Measurements from ENCODE around the gene NEGR1. TPM values are rescaled to one million over a fixed set of nuclear protein-coding genes. Genes with fewer than 3 reads are reported as not detected.
A peak's percentile ranks its signal among the peaks of the same experiment; 100 is the strongest.

Gene NEGR1
- total RNA-seq, 1 donor from 2014 or later: 0.26 TPM

DNA sequence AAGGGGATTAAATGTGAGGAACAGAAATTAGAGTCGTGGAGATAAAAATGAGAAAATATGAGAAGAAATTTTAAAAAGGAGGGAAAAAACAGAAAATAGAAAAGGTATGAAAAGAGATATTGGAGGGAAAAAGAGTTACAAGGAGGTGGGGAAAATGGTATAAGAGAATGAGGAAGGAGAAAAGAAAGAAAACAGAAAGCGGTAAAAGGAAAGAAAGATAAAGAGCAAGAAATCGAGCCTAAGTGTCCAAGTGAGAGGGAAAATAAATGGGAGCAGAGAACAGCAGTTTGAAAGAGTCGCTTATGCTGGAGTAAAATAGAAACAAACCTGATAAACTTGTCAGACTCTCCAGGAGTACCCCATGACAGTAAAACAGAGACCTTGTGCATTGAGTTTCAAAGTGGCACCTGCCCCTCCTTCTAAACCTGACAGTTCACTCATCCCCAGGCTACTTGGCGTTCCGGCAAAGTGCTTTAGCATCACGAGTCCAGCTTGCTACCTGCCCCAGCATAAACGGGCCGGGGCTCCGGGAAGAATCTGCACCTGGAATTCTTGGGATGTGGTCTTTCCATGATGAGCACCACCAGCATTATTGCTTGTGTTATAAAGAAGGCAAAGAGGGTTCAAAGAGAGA lies 585 bp downstream of the NEGR1 start:
- DNase-seq (ENCODE audit: low read depth) (no peak), FAIRE-seq (no peak)
- Histone ChIP-seq H3K4me3 (ENCODE audit: low read depth, low read length) (peak overlapping the region; percentile 19), H3K27me3 (ENCODE audit: control insufficient read depth, insufficient read depth, low read length) (peaks cover 5% of the 10 kb centered on the region), H3K36me3 (ENCODE audit: control insufficient read depth, insufficient read depth, low read length) (no peaks in the 10 kb centered on the region)
- TF ChIP-seq, protein P1, sequence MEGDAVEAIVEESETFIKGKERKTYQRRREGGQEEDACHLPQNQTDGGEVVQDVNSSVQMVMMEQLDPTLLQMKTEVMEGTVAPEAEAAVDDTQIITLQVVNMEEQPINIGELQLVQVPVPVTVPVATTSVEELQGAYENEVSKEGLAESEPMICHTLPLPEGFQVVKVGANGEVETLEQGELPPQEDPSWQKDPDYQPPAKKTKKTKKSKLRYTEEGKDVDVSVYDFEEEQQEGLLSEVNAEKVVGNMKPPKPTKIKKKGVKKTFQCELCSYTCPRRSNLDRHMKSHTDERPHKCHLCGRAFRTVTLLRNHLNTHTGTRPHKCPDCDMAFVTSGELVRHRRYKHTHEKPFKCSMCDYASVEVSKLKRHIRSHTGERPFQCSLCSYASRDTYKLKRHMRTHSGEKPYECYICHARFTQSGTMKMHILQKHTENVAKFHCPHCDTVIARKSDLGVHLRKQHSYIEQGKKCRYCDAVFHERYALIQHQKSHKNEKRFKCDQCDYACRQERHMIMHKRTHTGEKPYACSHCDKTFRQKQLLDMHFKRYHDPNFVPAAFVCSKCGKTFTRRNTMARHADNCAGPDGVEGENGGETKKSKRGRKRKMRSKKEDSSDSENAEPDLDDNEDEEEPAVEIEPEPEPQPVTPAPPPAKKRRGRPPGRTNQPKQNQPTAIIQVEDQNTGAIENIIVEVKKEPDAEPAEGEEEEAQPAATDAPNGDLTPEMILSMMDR (IDR thresholded peaks at IDR 0.05; ENCODE audit: insufficient read depth, low read length, severe bottlenecking): no peak

DNA sequence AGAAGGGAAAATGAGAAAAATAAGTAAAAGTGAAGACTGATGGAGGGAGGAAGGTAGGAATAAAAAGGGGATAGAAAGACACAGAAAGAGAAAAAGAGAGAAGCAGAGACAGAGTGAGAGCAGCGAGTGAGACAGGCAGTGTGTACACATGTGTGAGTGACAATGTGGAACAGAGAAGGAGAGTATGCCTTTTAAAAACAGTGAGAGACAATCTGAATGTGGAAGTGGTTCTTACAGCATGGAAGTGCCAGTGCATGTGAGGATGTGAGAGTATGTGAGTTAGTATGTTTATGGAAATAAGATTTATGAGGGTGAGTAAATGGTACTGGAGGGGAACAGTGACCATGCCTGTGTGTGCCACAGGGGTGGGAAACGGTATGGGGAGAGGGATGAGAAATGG lies 1.2 kb downstream of the NEGR1 start:
- TF ChIP-seq, protein P1 (IDR thresholded peaks at IDR 0.05; ENCODE audit: insufficient read depth, low read length, severe bottlenecking): no peak
- FAIRE-seq (no peak), DNase-seq (ENCODE audit: low read depth) (no peak)
- Histone ChIP-seq H3K4me3 (ENCODE audit: low read depth, low read length) (no peak overlapping the region), H3K36me3 (ENCODE audit: control insufficient read depth, insufficient read depth, low read length) (no peaks in the 10 kb centered on the region), H3K27me3 (ENCODE audit: control insufficient read depth, insufficient read depth, low read length) (peaks cover 5% of the 10 kb centered on the region)

DNA sequence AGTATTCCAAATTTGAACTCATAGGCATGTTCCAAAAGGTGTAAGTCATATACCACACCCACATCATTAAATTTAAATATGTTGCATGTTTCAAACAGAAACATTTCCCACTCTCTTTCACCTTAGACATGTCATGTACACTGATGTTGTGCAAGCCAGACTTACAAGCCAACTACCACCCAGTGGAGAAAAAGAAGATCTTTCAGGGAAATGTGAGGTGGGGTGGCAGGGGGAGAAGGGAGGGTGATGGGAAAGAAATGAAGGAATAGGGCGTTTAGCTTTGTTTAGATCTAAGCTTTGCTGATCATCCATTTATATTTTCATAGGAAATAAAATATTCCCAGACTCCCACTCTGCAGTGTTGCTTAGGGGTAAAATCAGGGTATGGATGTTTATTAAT lies 1.6 kb downstream of the NEGR1 start:
- H3K36me3 ChIP-seq (ENCODE audit: control insufficient read depth, insufficient read depth, low read length): no peaks in the 10 kb centered on the region
- TF ChIP-seq, protein P1 (IDR thresholded peaks at IDR 0.05; ENCODE audit: insufficient read depth, low read length, severe bottlenecking): no peak
- no peak overlapping the region for H3K4me3 ChIP-seq (ENCODE audit: low read depth, low read length)
- FAIRE-seq: no peak
- DNase-seq (ENCODE audit: low read depth): no peak
- H3K27me3 ChIP-seq (ENCODE audit: control insufficient read depth, insufficient read depth, low read length): peaks cover 5% of the 10 kb centered on the region

DNA sequence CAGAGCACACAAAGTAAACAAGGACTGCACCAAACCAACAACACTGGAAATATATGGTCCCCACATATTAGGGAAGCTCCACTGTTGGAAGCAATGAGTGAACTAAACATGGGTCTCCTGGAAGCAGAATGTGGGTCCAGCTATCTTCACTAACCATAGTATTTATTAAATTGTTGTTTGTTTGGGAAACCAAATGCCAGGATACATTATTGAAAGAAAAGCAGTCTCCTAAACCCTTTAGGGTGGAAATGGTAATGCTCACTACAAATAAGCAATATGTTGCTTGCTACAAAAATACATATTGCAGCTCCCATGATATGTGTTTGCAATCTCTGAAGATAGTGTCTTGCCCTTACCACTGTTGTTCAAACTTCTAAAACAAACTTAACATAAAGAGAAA lies 2.2 kb downstream of the NEGR1 start:
- Histone ChIP-seq H3K36me3 (ENCODE audit: control insufficient read depth, insufficient read depth, low read length) (no peaks in the 10 kb centered on the region), H3K27me3 (ENCODE audit: control insufficient read depth, insufficient read depth, low read length) (peaks cover 5% of the 10 kb centered on the region), H3K4me3 (ENCODE audit: low read depth, low read length) (no peak overlapping the region)
- no peak for FAIRE-seq
- TF ChIP-seq, protein P1 (IDR thresholded peaks at IDR 0.05; ENCODE audit: insufficient read depth, low read length, severe bottlenecking): no peak
- DNase-seq (ENCODE audit: low read depth): no peak

DNA sequence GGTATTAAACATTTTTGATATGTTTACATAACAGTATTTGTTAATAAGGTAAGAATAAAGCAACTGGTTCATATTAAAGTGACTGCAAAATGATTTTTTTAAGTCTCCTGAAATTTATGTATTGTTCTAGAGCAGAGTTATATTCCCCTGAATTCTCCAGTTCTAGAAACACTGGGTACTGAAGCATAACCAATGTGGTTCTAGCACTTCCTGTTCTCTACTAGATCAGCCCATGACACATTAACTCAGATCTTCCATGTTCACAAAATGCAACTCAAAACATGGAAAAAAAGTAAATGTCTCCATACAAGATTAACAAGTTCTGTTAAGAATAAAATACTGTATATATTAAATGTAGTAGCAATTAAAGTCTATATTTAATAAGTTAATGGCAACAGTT lies 3.9 kb downstream of the NEGR1 start:
- peaks cover 5% of the 10 kb centered on the region for H3K27me3 ChIP-seq (ENCODE audit: control insufficient read depth, insufficient read depth, low read length)
- TF ChIP-seq, protein P1 (IDR thresholded peaks at IDR 0.05; ENCODE audit: insufficient read depth, low read length, severe bottlenecking): no peak
- H3K36me3 ChIP-seq (ENCODE audit: control insufficient read depth, insufficient read depth, low read length): no peaks in the 10 kb centered on the region
- DNase-seq (ENCODE audit: low read depth) (no peak), FAIRE-seq (no peak)
- no peak overlapping the region for H3K4me3 ChIP-seq (ENCODE audit: low read depth, low read length)

DNA sequence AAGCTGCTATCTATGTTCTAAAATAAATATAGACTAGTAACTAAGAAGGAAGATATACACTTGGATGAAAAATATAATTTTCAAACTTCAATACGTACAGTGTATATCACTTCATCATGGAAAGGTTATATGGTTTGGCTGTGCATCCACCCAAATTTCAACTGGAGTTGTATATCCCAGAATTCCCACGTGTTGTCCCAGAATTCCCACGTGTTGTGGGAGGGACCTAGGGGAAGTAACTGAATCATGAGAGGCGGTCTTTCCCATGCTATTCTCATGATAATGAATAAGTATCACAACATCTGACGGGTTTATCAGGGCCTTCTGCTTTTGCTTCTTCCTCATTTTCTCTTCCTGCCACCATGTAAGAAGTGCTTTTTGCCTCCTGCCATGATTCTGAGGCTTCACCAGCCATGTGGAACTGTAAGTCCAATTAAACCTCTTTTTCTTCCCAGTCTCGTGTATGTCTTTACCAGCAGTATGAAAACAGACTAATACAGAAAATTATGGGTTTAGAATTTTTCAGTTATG lies 10.7 kb downstream of the NEGR1 start:
- TF ChIP-seq, protein P1 (IDR thresholded peaks at IDR 0.05; ENCODE audit: insufficient read depth, low read length, severe bottlenecking): no peak
- H3K27me3 ChIP-seq (ENCODE audit: control insufficient read depth, insufficient read depth, low read length): no peaks in the 10 kb centered on the region
- H3K36me3 ChIP-seq (ENCODE audit: control insufficient read depth, insufficient read depth, low read length): no peaks in the 10 kb centered on the region
- no peak for DNase-seq (ENCODE audit: low read depth)
- FAIRE-seq: no peak
- H3K4me3 ChIP-seq (ENCODE audit: low read depth, low read length): no peak overlapping the region
